Measurements from ENCODE around the gene PIK3C2G. TPM values are rescaled to one million over a fixed set of nuclear protein-coding genes. Genes with fewer than 3 reads are reported as not detected.
A peak's percentile ranks its signal among the peaks of the same experiment; 100 is the strongest.

The PIK3C2G gene
- polyA plus RNA-seq, 2 donors: 1.8 to 2.1 TPM

GRCh38 chr12:18294889-18295288, 33.6 kb downstream of the PIK3C2G start:
- no peaks in the 10 kb centered on the region for H3K9me3 ChIP-seq (ENCODE audit: control insufficient read depth in 2 of 2, insufficient read depth in 1 of 2, low read depth in 1 of 2, low read length in 1 of 2)
- H3K27me3 ChIP-seq (ENCODE audit: control insufficient read depth in 1 of 2, insufficient read depth in 2 of 2, low read length in 2 of 2): no peaks in the 10 kb centered on the region
- no peak overlapping the region for H3K4me3 ChIP-seq (ENCODE audit: low read depth in 1 of 2, low read length in 2 of 2)
- no peaks in the 10 kb centered on the region for H3K4me1 ChIP-seq (ENCODE audit: control insufficient read depth in 2 of 2, insufficient read depth in 2 of 2, low read length in 1 of 2)
- H3K36me3 ChIP-seq (ENCODE audit: control insufficient read depth in 2 of 2, insufficient read depth in 2 of 2, low read length in 1 of 2): no peaks in the 10 kb centered on the region
- no peak overlapping the region for H3K27ac ChIP-seq (ENCODE audit: low read depth in 2 of 2, low read length in 1 of 2)

- H3K27ac ChIP-seq (ENCODE audit: low read depth in 2 of 2, low read length in 1 of 2): no peak overlapping the region
- peak overlapping the region in 1 of 2 donors; percentile 53 for H3K4me3 ChIP-seq (ENCODE audit: low read depth in 1 of 2, low read length in 2 of 2)
- 43 to 51% methylated on average over 6 of the region's 6 CpGs for WGBS, 2 donors
- H3K9me3 ChIP-seq (ENCODE audit: control insufficient read depth in 2 of 2, insufficient read depth in 1 of 2, low read depth in 1 of 2, low read length in 1 of 2): no peaks in the 10 kb centered on the region
- no peaks in the 10 kb centered on the region for H3K4me1 ChIP-seq (ENCODE audit: control insufficient read depth in 2 of 2, insufficient read depth in 2 of 2, low read length in 1 of 2)
- no peaks in the 10 kb centered on the region for H3K27me3 ChIP-seq (ENCODE audit: control insufficient read depth in 1 of 2, insufficient read depth in 2 of 2, low read length in 2 of 2)
- no peaks in the 10 kb centered on the region for H3K36me3 ChIP-seq (ENCODE audit: control insufficient read depth in 2 of 2, insufficient read depth in 2 of 2, low read length in 1 of 2)
Measured at GRCh38 chr12:18296201-18296908, 35.0 kb downstream of the PIK3C2G start.

GRCh38 chr12:18296909-18297280, 35.6 kb downstream of the PIK3C2G start:
- Histone ChIP-seq H3K4me1 (ENCODE audit: control insufficient read depth in 2 of 2, insufficient read depth in 2 of 2, low read length in 1 of 2) (no peaks in the 10 kb centered on the region), H3K27me3 (ENCODE audit: control insufficient read depth in 1 of 2, insufficient read depth in 2 of 2, low read length in 2 of 2) (no peaks in the 10 kb centered on the region), H3K36me3 (ENCODE audit: control insufficient read depth in 2 of 2, insufficient read depth in 2 of 2, low read length in 1 of 2) (no peaks in the 10 kb centered on the region), H3K9me3 (ENCODE audit: control insufficient read depth in 2 of 2, insufficient read depth in 1 of 2, low read depth in 1 of 2, low read length in 1 of 2) (peaks cover 0 to under 1% of the 10 kb centered on the region in 2 donors), H3K4me3 (ENCODE audit: low read depth in 1 of 2, low read length in 2 of 2) (peak overlapping the region; percentile 10 to 53), H3K27ac (ENCODE audit: low read depth in 2 of 2, low read length in 1 of 2) (no peak overlapping the region)
- WGBS, 2 donors: 46 to 50% methylated on average over 3 of the region's 3 CpGs

GRCh38 chr12:18297902-18298301, 36.6 kb downstream of the PIK3C2G start:
- no peak overlapping the region for H3K27ac ChIP-seq (ENCODE audit: low read depth in 2 of 2, low read length in 1 of 2)
- H3K9me3 ChIP-seq (ENCODE audit: control insufficient read depth in 2 of 2, insufficient read depth in 1 of 2, low read depth in 1 of 2, low read length in 1 of 2): peaks cover 0 to 9% of the 10 kb centered on the region in 2 donors
- 89 to 93% methylated on average over 1 of the region's 1 CpG for WGBS, 2 donors
- H3K4me1 ChIP-seq (ENCODE audit: control insufficient read depth in 2 of 2, insufficient read depth in 2 of 2, low read length in 1 of 2): no peaks in the 10 kb centered on the region
- H3K4me3 ChIP-seq (ENCODE audit: low read depth in 1 of 2, low read length in 2 of 2): no peak overlapping the region
- H3K36me3 ChIP-seq (ENCODE audit: control insufficient read depth in 2 of 2, insufficient read depth in 2 of 2, low read length in 1 of 2): no peaks in the 10 kb centered on the region
- H3K27me3 ChIP-seq (ENCODE audit: control insufficient read depth in 1 of 2, insufficient read depth in 2 of 2, low read length in 2 of 2): no peaks in the 10 kb centered on the region

- Histone ChIP-seq H3K4me1 (ENCODE audit: control insufficient read depth in 2 of 2, insufficient read depth in 2 of 2, low read length in 1 of 2) (no peaks in the 10 kb centered on the region), H3K4me3 (ENCODE audit: low read depth in 1 of 2, low read length in 2 of 2) (no peak overlapping the region), H3K9me3 (ENCODE audit: control insufficient read depth in 2 of 2, insufficient read depth in 1 of 2, low read depth in 1 of 2, low read length in 1 of 2) (peaks cover 0 to 9% of the 10 kb centered on the region in 2 donors), H3K36me3 (ENCODE audit: control insufficient read depth in 2 of 2, insufficient read depth in 2 of 2, low read length in 1 of 2) (no peaks in the 10 kb centered on the region), H3K27ac (ENCODE audit: low read depth in 2 of 2, low read length in 1 of 2) (no peak overlapping the region), H3K27me3 (ENCODE audit: control insufficient read depth in 1 of 2, insufficient read depth in 2 of 2, low read length in 2 of 2) (no peaks in the 10 kb centered on the region)
- WGBS, 2 donors: 92 to 95% methylated on average over 5 of the region's 5 CpGs
Measured at GRCh38 chr12:18302809-18303430, 41.6 kb downstream of the PIK3C2G start.

- 53 to 68% methylated on average over 1 of the region's 1 CpG for WGBS, 2 donors
Measured at GRCh38 chr12:18304609-18305008, 43.3 kb downstream of the PIK3C2G start.

GRCh38 chr12:18306311-18306710, 45.0 kb downstream of the PIK3C2G start:
- WGBS, 2 donors: 52 to 69% methylated on average over 1 of the region's 1 CpG
- Histone ChIP-seq H3K4me3 (ENCODE audit: low read depth in 1 of 2, low read length in 2 of 2) (no peak overlapping the region), H3K36me3 (ENCODE audit: control insufficient read depth in 2 of 2, insufficient read depth in 2 of 2, low read length in 1 of 2) (no peaks in the 10 kb centered on the region), H3K9me3 (ENCODE audit: control insufficient read depth in 2 of 2, insufficient read depth in 1 of 2, low read depth in 1 of 2, low read length in 1 of 2) (peaks cover 0 to 9% of the 10 kb centered on the region in 2 donors), H3K27ac (ENCODE audit: low read depth in 2 of 2, low read length in 1 of 2) (no peak overlapping the region), H3K4me1 (ENCODE audit: control insufficient read depth in 2 of 2, insufficient read depth in 2 of 2, low read length in 1 of 2) (no peaks in the 10 kb centered on the region), H3K27me3 (ENCODE audit: control insufficient read depth in 1 of 2, insufficient read depth in 2 of 2, low read length in 2 of 2) (no peaks in the 10 kb centered on the region)

More at GRCh38 chr12:18304609-18305008, 43.3 kb downstream of the PIK3C2G start:
- H3K36me3 ChIP-seq (ENCODE audit: control insufficient read depth in 2 of 2, insufficient read depth in 2 of 2, low read length in 1 of 2): no peaks in the 10 kb centered on the region
- H3K27ac ChIP-seq (ENCODE audit: low read depth in 2 of 2, low read length in 1 of 2): no peak overlapping the region
- no peaks in the 10 kb centered on the region for H3K27me3 ChIP-seq (ENCODE audit: control insufficient read depth in 1 of 2, insufficient read depth in 2 of 2, low read length in 2 of 2)
- H3K4me1 ChIP-seq (ENCODE audit: control insufficient read depth in 2 of 2, insufficient read depth in 2 of 2, low read length in 1 of 2): no peaks in the 10 kb centered on the region
- no peak overlapping the region for H3K4me3 ChIP-seq (ENCODE audit: low read depth in 1 of 2, low read length in 2 of 2)
- H3K9me3 ChIP-seq (ENCODE audit: control insufficient read depth in 2 of 2, insufficient read depth in 1 of 2, low read depth in 1 of 2, low read length in 1 of 2): peaks cover 0 to 9% of the 10 kb centered on the region in 2 donors

GRCh38 chr12:18313306-18313705, 52.0 kb downstream of the PIK3C2G start:
- no peaks in the 10 kb centered on the region for H3K4me1 ChIP-seq (ENCODE audit: control insufficient read depth in 2 of 2, insufficient read depth in 2 of 2, low read length in 1 of 2)
- WGBS, 2 donors: 80 to 87% methylated on average over 2 of the region's 2 CpGs
- no peaks in the 10 kb centered on the region for H3K9me3 ChIP-seq (ENCODE audit: control insufficient read depth in 2 of 2, insufficient read depth in 1 of 2, low read depth in 1 of 2, low read length in 1 of 2)
- no peaks in the 10 kb centered on the region for H3K36me3 ChIP-seq (ENCODE audit: control insufficient read depth in 2 of 2, insufficient read depth in 2 of 2, low read length in 1 of 2)
- no peak overlapping the region for H3K27ac ChIP-seq (ENCODE audit: low read depth in 2 of 2, low read length in 1 of 2)
- H3K27me3 ChIP-seq (ENCODE audit: control insufficient read depth in 1 of 2, insufficient read depth in 2 of 2, low read length in 2 of 2): no peaks in the 10 kb centered on the region
- H3K4me3 ChIP-seq (ENCODE audit: low read depth in 1 of 2, low read length in 2 of 2): no peak overlapping the region

- Histone ChIP-seq H3K9me3 (ENCODE audit: control insufficient read depth in 2 of 2, insufficient read depth in 1 of 2, low read depth in 1 of 2, low read length in 1 of 2) (no peaks in the 10 kb centered on the region), H3K27me3 (ENCODE audit: control insufficient read depth in 1 of 2, insufficient read depth in 2 of 2, low read length in 2 of 2) (no peaks in the 10 kb centered on the region), H3K4me1 (ENCODE audit: control insufficient read depth in 2 of 2, insufficient read depth in 2 of 2, low read length in 1 of 2) (no peaks in the 10 kb centered on the region), H3K27ac (ENCODE audit: low read depth in 2 of 2, low read length in 1 of 2) (no peak overlapping the region), H3K36me3 (ENCODE audit: control insufficient read depth in 2 of 2, insufficient read depth in 2 of 2, low read length in 1 of 2) (peaks cover 0 to 2% of the 10 kb centered on the region in 2 donors), H3K4me3 (ENCODE audit: low read depth in 1 of 2, low read length in 2 of 2) (no peak overlapping the region)
- WGBS, 2 donors: 46 to 49% methylated on average over 6 of the region's 6 CpGs
Measured at GRCh38 chr12:18320036-18320617, 58.8 kb downstream of the PIK3C2G start.
